Stimulated activated CD4-positive, alpha-beta T cell treated with anti-CD3 and anti-CD28 coated beads, Interleukin-1b, Interleukin-23, amount 100 ng/mL, for 48 hours (primary cell): ENCODE results near the gene PDLIM5.

Experiments used
- DNase-seq: peaks from one replicate; pipeline ENCODE4 v3.0.0-alpha.2; 2020

PDLIM5 gene

GRCh38 chr4:94566420-94566819 lies 114.7 kb downstream of the PDLIM5 start:
- DNase-seq = no peak

DNA sequence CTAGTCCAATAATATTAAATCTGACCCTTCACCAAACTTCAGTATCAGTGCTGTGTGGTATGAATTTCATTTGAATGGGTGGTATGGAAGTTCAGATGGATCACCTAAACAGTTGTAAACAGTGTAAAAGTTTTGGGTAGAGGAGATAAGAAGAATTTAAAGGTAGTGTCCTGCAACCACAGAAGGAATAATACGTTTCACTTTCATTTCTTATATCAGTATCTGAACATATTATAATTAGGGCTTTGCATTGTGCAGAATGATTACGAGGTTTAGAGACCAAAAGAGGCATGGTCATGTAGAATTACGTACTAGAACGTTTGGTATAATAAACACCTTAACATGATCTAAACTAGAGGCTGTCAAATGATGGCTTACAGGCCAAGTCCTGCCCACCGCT lies 116.1 kb downstream of the PDLIM5 start:
- no peak for DNase-seq

DNA sequence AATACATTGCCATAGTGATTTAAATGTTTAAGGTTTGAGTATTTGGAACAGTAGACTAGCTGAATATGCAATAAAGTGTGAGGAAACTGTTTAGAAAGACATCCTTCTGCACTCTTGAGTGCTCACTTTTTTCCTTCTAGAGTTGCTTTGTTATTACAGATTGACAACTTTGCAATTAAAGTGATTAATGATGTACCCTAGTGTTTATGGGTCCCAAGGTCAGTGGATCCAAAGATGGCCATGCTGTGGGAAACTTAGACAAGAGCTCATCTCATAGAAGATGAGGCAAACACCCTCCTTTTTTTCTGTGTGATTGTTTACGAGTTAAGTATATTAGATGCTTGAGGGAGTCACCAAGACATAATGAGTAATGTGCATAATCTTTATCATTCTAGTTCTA lies 118.8 kb downstream of the PDLIM5 start:
- no peak for DNase-seq

DNA sequence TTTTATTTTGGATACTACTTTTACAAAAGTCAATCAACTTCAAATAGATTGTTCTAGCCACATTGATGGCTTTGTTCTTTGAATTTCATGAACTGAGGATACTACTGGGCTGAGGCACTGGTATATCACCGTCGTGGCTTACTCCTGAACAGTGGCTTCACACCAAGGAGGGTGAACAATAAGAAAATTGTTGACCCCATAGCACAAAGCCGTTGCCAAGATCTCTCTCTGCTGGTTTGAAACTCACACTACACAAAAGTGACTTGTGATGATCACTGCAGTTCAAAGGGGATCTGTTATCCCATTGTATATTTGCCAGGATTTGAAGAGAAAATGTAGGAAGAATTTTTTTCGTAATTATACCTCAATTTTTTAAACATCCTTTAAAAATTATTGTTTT lies 119.6 kb downstream of the PDLIM5 start:
- DNase-seq = no peak

- DNase-seq = no peak
Measured at GRCh38 chr4:94571715-94572114, 120.0 kb downstream of the PDLIM5 start.

DNA sequence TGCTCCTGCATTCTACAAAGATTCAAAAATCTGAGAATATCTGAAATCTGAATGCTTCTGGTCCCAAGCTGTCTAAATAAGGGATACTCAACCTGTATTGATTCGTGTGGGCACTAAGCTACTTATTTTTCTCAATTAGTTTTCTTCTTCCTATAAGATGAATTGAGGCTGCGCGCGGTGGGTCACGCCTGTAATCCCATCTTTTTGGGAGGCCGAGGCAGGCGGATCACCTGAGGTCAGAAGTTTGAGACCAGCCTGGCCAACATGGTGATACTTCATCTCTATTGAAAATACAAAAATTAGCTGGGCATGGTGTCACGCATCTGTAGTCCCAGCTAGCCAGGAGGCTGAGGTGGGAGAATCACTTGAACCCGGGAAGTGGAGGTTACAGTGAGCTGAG lies 122.3 kb downstream of the PDLIM5 start:
- DNase-seq = no peak

- no peak for DNase-seq
Measured at GRCh38 chr4:94574616-94575015, 122.9 kb downstream of the PDLIM5 start.

DNA sequence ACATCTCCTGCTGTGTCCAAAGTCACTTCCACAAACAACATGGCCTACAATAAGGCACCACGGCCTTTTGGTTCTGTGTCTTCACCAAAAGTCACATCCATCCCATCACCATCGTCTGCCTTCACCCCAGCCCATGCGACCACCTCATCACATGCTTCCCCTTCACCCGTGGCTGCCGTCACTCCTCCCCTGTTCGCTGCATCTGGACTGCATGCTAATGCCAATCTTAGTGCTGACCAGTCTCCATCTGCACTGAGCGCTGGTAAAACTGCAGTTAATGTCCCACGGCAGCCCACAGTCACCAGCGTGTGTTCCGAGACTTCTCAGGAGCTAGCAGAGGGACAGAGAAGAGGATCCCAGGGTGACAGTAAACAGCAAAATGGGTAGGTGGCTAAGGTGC lies 123.9 kb downstream of the PDLIM5 start:
- DNase-seq = no peak

- DNase-seq = no peak
Measured at GRCh38 chr4:94576210-94576609, 124.5 kb downstream of the PDLIM5 start.

- no peak for DNase-seq
Measured at GRCh38 chr4:94577136-94577535, 125.4 kb downstream of the PDLIM5 start.

DNA sequence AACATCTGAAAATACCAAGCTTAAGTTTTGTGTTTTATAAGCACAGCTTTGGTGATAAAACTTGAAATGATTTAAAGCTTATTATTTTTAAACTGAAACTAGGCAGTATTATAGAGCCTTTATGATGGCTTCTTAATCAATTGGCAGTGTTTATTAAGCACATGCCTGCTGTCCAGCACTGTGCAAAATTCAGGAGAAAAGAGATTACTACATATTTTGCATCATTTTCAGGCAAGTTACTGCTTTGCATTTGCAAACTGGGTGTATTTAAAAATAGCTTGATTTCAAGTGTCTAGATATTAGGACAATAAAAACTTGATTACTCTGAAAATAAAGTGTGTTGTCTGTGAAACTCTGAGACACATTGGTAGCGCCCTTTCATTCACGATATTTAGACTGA lies 126.5 kb downstream of the PDLIM5 start:
- DNase-seq = no peak

GRCh38 chr4:94581766-94582165 lies 130.0 kb downstream of the PDLIM5 start:
- no peak for DNase-seq

DNA sequence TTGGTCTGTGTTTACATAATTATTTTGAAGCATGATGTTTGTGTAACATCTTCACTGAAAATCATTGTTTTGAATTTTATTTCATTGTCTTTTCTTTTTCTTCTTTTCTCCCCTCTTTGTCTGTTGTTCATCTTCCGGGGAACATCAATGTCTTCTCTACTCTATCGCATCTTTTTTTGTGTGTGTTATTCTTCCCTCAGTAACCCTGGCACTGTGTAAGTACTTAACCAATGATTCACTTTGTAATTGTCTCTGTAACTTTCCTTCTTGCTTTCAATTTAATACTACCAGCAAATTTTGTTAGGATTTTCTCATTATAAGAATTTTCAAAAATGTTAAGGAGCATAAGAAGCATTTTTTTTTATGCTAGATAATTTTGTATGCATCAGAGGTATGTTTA lies 130.8 kb downstream of the PDLIM5 start:
- DNase-seq = no peak

DNA sequence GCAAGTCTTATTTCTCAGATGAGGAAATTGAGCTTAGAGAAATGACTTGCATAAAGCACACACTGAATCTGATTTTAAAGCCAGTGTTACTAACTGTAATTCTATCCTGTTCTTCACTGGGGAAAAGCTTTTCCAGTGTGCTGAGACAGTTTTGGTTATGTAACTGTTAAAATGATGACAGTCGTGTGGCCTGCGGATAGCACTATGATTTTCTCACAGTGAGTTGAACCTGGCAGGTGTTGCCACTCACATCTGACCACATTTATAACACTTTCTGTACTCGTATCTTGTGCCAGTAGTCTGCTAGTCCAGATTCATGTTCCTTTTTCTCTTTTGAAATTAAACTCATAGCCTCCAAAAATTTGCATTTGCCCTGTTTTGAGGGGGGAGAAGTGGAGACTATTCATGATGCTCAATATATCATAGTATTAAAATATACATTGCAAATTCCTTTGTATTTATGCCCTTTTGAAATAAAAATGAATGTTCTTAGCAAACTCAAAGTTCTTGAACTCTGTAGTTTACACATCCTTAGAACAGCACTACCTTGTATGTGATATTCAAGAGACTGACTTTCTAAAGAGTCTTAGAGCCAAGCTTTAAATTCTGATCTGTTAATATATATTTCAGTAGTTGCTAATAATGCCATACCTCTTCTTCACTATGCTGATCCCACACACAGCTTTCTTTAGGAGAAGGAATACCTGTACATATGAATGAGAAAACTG lies 132.3 kb downstream of the PDLIM5 start:
- no peak for DNase-seq

- no peak for DNase-seq
Measured at GRCh38 chr4:94588896-94589693, 137.4 kb downstream of the PDLIM5 start.

GRCh38 chr4:94590493-94590892 lies 138.8 kb downstream of the PDLIM5 start:
- no peak for DNase-seq

GRCh38 chr4:94591289-94591688 lies 139.5 kb downstream of the PDLIM5 start:
- DNase-seq = no peak

GRCh38 chr4:94595013-94595412 lies 143.3 kb downstream of the PDLIM5 start:
- DNase-seq = no peak

GRCh38 chr4:94595880-94596483 lies 144.2 kb downstream of the PDLIM5 start:
- DNase-seq = no peak

- DNase-seq = no peak
Measured at GRCh38 chr4:94598758-94599157, 147.0 kb downstream of the PDLIM5 start.

DNA sequence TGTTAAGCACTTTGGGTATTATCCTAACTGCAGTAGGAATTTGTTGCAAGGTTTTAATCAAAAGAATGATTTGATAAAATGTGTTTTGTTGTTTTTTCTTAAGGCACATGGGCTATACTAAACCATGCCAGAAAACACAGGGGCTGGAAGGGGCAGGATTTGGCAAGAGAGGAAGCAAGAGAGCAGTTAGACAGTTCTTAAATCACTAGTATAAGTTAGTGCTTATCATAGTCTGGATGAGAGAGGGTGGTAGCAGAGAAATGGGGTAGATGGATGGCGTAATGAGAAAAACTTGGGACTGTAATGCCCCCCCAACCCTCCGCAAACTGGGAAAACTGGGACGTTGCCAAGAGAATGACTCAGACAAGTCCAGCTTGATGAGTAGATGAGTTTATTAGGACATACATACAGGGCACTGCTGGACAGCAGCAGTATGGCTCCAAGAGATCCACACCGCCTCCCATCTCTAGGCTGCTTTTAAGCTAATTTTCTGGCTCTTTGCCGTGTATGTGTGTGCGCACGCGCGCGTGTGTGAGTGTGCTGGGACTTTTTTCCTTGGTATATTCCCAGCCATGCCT lies 151.5 kb downstream of the PDLIM5 start:
- DNase-seq = no peak

GRCh38 chr4:94605241-94605805 lies 153.6 kb downstream of the PDLIM5 start:
- no peak for DNase-seq

- DNase-seq = no peak
Measured at GRCh38 chr4:94610145-94610544, 158.4 kb downstream of the PDLIM5 start.
